WTC11 (cell line): ENCODE measurements around the gene FGD2. TPM values are rescaled to one million over a fixed set of nuclear protein-coding genes. Genes with fewer than 3 reads are reported as not detected.

ENCODE experiments used
- ATAC-seq: fragments of 200-7000 bp; cut with Tn5 transposase; 2 replicates; pipeline ENCODE4 v1.10.0; 2021; ENCODE audit warnings: mild to moderate bottlenecking, moderate library complexity
- CTCF ChIA-PET: fragments of 300-600 bp; sonication (Branson Sonifier 250); formaldehyde crosslinking; loops from one replicate; lab custom pipeline; 2021; ENCODE audit warnings: antibody characterized with exemption; lab: Charles Lee
- POLR2A ChIA-PET: fragments of 350-600 bp; sonication (Branson Sonifier 250); formaldehyde crosslinking; loops from one replicate; lab custom pipeline; 2021; ENCODE audit warnings: antibody characterized with exemption; lab: Charles Lee
- DNase-seq: peaks from one replicate; pipeline ENCODE4 v3.0.0; 2021; ENCODE audit warnings: low spot score
- H3K27ac Mint-ChIP-seq: 2 replicates; pipeline ENCODE4 v1.8.0; 2021; ENCODE audit warnings: mixed read lengths
- H3K27me3 Mint-ChIP-seq: 2 replicates; pipeline ENCODE4 v1.8.0; 2021; ENCODE audit warnings: low read depth, mild to moderate bottlenecking, moderate library complexity, mixed read lengths
- H3K36me3 Mint-ChIP-seq: 2 replicates; pipeline ENCODE4 v1.8.0; 2021; ENCODE audit warnings: mixed read lengths
- H3K4me1 Mint-ChIP-seq: 2 replicates; pipeline ENCODE4 v1.8.0; 2022; ENCODE audit warnings: mixed read lengths
- H3K4me3 Mint-ChIP-seq: 2 replicates; pipeline ENCODE4 v1.8.0; 2021; ENCODE audit warnings: mild to moderate bottlenecking, moderate library complexity, mixed read lengths
- H3K9me3 Mint-ChIP-seq: 2 replicates; pipeline ENCODE4 v1.8.0; 2021; ENCODE audit warnings: mixed read lengths
- AFF4 ChIP-seq: sonication (generic); formaldehyde crosslinking; IDR thresholded peaks from 2 replicates; pipeline ENCODE4 v1.8.1; 2023; ENCODE audit warnings: mild to moderate bottlenecking, missing genetic modification reagents, borderline replicate concordance
- CBFB ChIP-seq: sonication (generic); formaldehyde crosslinking; IDR thresholded peaks from 2 replicates; pipeline ENCODE4 v1.8.1; 2022; ENCODE audit warnings: mild to moderate bottlenecking, low read depth, missing genetic modification reagents
- CDX4 ChIP-seq: fragments of 250-450 bp; sonication (Bioruptor Pico); IDR thresholded peaks from 2 replicates; pipeline ENCODE4 v1.9.0; 2021; ENCODE audit warnings: moderate library complexity, mild to moderate bottlenecking, inconsistent platforms, borderline replicate concordance
- CTCF ChIP-seq: fragments of 200-600 bp; IDR thresholded peaks from 2 replicates; pipeline ENCODE4 v1.8.0; 2022; ENCODE audit warnings: antibody characterized with exemption
- E2F4 ChIP-seq: sonication (generic); formaldehyde crosslinking; IDR thresholded peaks from 2 replicates; pipeline ENCODE4 v1.8.1; 2022; ENCODE audit warnings: low read depth, mild to moderate bottlenecking, moderate library complexity, missing genetic modification reagents, borderline replicate concordance
- ESRRA ChIP-seq: sonication (generic); formaldehyde crosslinking; IDR thresholded peaks from 2 replicates; pipeline ENCODE4 v1.8.1; 2022; ENCODE audit warnings: mild to moderate bottlenecking, missing genetic modification reagents, borderline replicate concordance
- FOXJ3 ChIP-seq: sonication (generic); formaldehyde crosslinking; IDR thresholded peaks from 2 replicates; pipeline ENCODE4 v1.9.0; 2021; ENCODE audit warnings: missing genetic modification reagents, mild to moderate bottlenecking, borderline replicate concordance
- GTF2I ChIP-seq: fragments of 250-450 bp; sonication (Bioruptor Pico); conservative IDR thresholded peaks from 2 replicates; pipeline ENCODE4 v1.4.0; 2021; ENCODE audit warnings: mild to moderate bottlenecking
- KAT7 ChIP-seq: sonication (generic); formaldehyde crosslinking; IDR thresholded peaks from 2 replicates; pipeline ENCODE4 v1.8.1; 2023; ENCODE audit warnings: missing genetic modification reagents, mild to moderate bottlenecking, borderline replicate concordance
- NFATC4 ChIP-seq: fragments of 250-450 bp; sonication (Bioruptor Pico); IDR thresholded peaks from 2 replicates; pipeline ENCODE4 v1.9.0; 2021; ENCODE audit warnings: mild to moderate bottlenecking
- NFYB ChIP-seq: sonication (generic); formaldehyde crosslinking; conservative IDR thresholded peaks from 2 replicates; pipeline ENCODE4 v1.8.0; 2022; ENCODE audit warnings: low read depth, missing genetic modification reagents
- NR2C2 ChIP-seq: sonication (generic); formaldehyde crosslinking; IDR thresholded peaks from 2 replicates; pipeline ENCODE4 v1.8.0; 2022; ENCODE audit warnings: mild to moderate bottlenecking, missing genetic modification reagents
- RELA ChIP-seq: sonication (generic); formaldehyde crosslinking; IDR thresholded peaks from 2 replicates; pipeline ENCODE4 v1.8.1; 2022; ENCODE audit warnings: missing genetic modification reagents, mild to moderate bottlenecking, borderline replicate concordance
- RORB ChIP-seq: fragments of 250-450 bp; sonication (Bioruptor Pico); IDR thresholded peaks from 2 replicates; pipeline ENCODE4 v1.9.0; 2021; ENCODE audit warnings: mild to moderate bottlenecking
- SP1 ChIP-seq: sonication (generic); formaldehyde crosslinking; conservative IDR thresholded peaks from 2 replicates; pipeline ENCODE4 v1.8.1; 2022; ENCODE audit warnings: missing genetic modification reagents
- total RNA-seq: library from RNA; stranded (reverse); gene quantifications from 3 replicates; pipeline ENCODE4 v1.2.3, GENCODE V29; 2021
- TF ChIP-seq, protein P1 (sequence below): sonication (generic); formaldehyde crosslinking; IDR thresholded peaks from 2 replicates; pipeline ENCODE4 v1.8.1; 2023; ENCODE audit warnings: mild to moderate bottlenecking, moderate library complexity, missing genetic modification reagents
- TF ChIP-seq, protein P2 (sequence below): fragments of 250-450 bp; sonication (Bioruptor Pico); conservative IDR thresholded peaks from 2 replicates; pipeline ENCODE4 v1.9.0; 2021; ENCODE audit warnings: mild to moderate bottlenecking
- TF ChIP-seq, protein P3 (sequence below): sonication (generic); formaldehyde crosslinking; IDR thresholded peaks from 2 replicates; pipeline ENCODE4 v1.8.0; 2022; ENCODE audit warnings: mild to moderate bottlenecking, missing genetic modification reagents
- TF ChIP-seq, protein P4 (sequence below): sonication (generic); formaldehyde crosslinking; IDR thresholded peaks from 2 replicates; pipeline ENCODE4 v1.8.1; 2023; ENCODE audit warnings: mild to moderate bottlenecking, missing genetic modification reagents
- TF ChIP-seq, protein P5 (sequence below): sonication (generic); formaldehyde crosslinking; IDR thresholded peaks from 2 replicates; pipeline ENCODE4 v1.8.0; 2022; ENCODE audit warnings: mild to moderate bottlenecking, missing genetic modification reagents

The FGD2 gene
- total RNA-seq, 1 experiment from 2014 or later, result 0.31 TPM

GRCh38 chr6:37004044-37004980 lies 1.1 kb upstream of the FGD2 start (continued):
- TF ChIP-seq, protein P1, sequence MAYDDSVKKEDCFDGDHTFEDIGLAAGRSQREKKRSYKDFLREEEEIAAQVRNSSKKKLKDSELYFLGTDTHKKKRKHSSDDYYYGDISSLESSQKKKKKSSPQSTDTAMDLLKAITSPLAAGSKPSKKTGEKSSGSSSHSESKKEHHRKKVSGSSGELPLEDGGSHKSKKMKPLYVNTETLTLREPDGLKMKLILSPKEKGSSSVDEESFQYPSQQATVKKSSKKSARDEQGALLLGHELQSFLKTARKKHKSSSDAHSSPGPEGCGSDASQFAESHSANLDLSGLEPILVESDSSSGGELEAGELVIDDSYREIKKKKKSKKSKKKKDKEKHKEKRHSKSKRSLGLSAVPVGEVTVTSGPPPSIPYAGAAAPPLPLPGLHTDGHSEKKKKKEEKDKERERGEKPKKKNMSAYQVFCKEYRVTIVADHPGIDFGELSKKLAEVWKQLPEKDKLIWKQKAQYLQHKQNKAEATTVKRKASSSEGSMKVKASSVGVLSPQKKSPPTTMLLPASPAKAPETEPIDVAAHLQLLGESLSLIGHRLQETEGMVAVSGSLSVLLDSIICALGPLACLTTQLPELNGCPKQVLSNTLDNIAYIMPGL (CRISPR knock-in tag), result no peak
- TF ChIP-seq NR2C2 (CRISPR knock-in tag), result no peak
- no peak for TF ChIP-seq CDX4 (CRISPR knock-in tag)
- no peak for TF ChIP-seq KAT7 (CRISPR knock-in tag)
- TF ChIP-seq SP1, result no peak
- no peak for TF ChIP-seq GTF2I (CRISPR knock-in tag)
- TF ChIP-seq NFATC4, result no peak
- TF ChIP-seq ESRRA, result no peak
- TF ChIP-seq, protein P2, sequence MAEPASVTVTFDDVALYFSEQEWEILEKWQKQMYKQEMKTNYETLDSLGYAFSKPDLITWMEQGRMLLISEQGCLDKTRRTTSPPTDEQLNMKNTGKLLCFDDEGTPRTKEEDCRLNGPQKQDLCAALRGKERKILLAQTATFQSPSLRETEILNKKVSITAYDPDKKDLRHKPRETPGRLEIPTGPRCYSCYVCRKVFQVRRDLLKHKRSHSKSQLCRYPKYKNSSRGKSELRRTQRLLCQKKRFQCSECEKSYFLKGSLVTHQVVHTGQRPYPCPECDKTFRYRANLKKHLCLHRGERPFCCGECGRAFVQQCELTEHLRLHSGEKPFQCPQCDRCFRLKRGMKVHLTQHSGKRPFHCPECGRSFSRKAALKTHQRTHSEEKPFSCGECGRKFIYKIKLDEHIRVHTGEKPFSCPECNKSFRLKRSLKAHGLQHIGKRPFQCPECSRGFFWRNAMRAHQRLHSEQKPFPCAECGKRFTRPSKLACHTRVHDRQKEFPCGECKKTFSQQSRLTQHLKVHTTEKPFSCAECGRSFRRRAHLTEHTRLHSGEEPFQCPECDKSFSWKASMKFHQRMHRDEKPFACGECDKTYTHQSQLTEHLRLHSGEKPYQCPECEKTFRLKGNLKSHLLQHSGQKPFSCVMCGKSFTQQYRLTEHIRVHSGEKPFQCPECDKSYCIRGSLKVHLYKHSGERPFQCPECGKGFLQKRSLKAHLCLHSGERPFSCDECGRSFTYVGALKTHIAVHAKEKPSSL, result no peak
- no peak for TF ChIP-seq RORB
- TF ChIP-seq, protein P3, sequence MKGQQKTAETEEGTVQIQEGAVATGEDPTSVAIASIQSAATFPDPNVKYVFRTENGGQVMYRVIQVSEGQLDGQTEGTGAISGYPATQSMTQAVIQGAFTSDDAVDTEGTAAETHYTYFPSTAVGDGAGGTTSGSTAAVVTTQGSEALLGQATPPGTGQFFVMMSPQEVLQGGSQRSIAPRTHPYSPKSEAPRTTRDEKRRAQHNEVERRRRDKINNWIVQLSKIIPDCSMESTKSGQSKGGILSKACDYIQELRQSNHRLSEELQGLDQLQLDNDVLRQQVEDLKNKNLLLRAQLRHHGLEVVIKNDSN (CRISPR knock-in tag), result no peak
- TF ChIP-seq CBFB (CRISPR knock-in tag), result no peak

- H3K36me3 Mint-ChIP-seq, result no peaks in the 10 kb centered on the region
- ChIA-PET CTCF (interaction anchor here (0.7 to 2.6 kb wide), 5 partner anchors 13 to 238 kb away, joined by 3 to 41 read pairs (median 3); no protein-coding TSS in a partner anchor), POLR2A (interaction anchor here (0.6 to 2.1 kb wide), 2 partner anchors 12 to 405 kb away, joined by 5 to 9 read pairs; no protein-coding TSS in a partner anchor)
- no peak for TF ChIP-seq E2F4 (CRISPR knock-in tag)
- TF ChIP-seq AFF4 (CRISPR knock-in tag), result no peak
- no peak for TF ChIP-seq NFYB (CRISPR knock-in tag)
- TF ChIP-seq RELA (CRISPR knock-in tag), result no peak
- TF ChIP-seq, protein P4, sequence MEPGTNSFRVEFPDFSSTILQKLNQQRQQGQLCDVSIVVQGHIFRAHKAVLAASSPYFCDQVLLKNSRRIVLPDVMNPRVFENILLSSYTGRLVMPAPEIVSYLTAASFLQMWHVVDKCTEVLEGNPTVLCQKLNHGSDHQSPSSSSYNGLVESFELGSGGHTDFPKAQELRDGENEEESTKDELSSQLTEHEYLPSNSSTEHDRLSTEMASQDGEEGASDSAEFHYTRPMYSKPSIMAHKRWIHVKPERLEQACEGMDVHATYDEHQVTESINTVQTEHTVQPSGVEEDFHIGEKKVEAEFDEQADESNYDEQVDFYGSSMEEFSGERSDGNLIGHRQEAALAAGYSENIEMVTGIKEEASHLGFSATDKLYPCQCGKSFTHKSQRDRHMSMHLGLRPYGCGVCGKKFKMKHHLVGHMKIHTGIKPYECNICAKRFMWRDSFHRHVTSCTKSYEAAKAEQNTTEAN (CRISPR knock-in tag), result no peak
- TF ChIP-seq CTCF, result no peak
- no peak for TF ChIP-seq FOXJ3 (CRISPR knock-in tag)
- TF ChIP-seq, protein P5, sequence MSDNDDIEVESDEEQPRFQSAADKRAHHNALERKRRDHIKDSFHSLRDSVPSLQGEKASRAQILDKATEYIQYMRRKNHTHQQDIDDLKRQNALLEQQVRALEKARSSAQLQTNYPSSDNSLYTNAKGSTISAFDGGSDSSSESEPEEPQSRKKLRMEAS (CRISPR knock-in tag), result no peak
- no peaks in the 10 kb centered on the region for H3K4me1 Mint-ChIP-seq
- H3K27me3 Mint-ChIP-seq, result no peaks in the 10 kb centered on the region
- no peaks in the 10 kb centered on the region for H3K9me3 Mint-ChIP-seq
- no peak overlapping the region for H3K27ac Mint-ChIP-seq
- no peak for ATAC-seq
- H3K4me3 Mint-ChIP-seq, result no peak overlapping the region
- DNase-seq, result no peak
Measured at GRCh38 chr6:37005827-37006567, 542 bp downstream of the FGD2 start.
